ENCODE measurements around the gene TRIP13. TPM values are rescaled to one million over a fixed set of nuclear protein-coding genes. Genes with fewer than 3 reads are reported as not detected.

TRIP13 gene
- total and polyA plus RNA-seq, 9 of the 15 experiments (the other 6 are each of a cell fraction or from before 2014, with no cell fraction given) = 24.1 to 116 (median 53.2) TPM

DNA sequence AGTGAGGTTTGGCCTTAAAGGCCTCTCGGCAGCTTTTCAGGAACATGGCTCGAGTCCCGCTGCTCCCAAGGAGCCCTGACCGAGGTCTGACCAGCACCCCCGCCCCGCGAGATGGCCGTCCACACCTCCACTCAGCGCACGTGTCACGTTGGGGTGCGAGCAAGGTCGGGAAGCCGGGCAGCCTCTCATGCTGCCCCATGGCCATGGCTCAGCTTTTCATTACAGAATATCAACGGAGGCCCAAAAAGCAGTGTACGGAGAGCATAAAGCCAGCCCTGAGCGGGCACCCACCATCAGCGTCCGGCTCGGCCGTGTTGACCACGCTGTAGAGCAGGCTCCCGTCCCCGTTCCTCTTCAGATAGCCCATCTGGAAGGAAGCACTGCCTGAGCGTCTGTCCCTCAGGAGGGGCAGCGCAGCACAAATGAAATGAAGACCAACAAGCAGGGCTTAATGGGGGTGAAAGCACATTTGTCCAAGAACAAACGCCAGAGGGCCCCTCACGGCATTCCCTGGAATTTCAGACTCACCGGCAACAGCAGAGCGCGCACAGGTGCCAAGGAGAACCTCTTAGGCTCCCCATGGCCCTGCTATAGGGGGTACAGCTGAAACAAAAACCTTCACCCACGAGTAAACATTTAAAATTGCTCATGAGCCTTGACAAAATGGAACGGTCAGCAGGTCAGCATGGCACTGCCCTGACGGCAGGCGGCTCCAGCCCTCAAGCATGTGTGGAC, 11.7 kb upstream of the TRIP13 start:
- H3K4me3 ChIP-seq = no peak overlapping the region
- in situ Hi-C loops (cut with MboI) = no loop called here
- H2AFZ ChIP-seq (ENCODE audit: low read depth, low read length) = no peak overlapping the region
- no TSS peak for BruUV-seq (replicated peaks)
- H3K9ac ChIP-seq (ENCODE audit: insufficient read depth in 1 of 2, low read depth in 2 of 2, low read length in 2 of 2) = peak overlapping the region in 1 of 2 experiments; percentile 39; a peak in 1 of 4 replicates
- no peak for DNase-seq (ENCODE audit: extremely low read depth in 1 of 4, low spot score in 3 of 4)
- no peak for FAIRE-seq
- H3K36me3 ChIP-seq (ENCODE audit: control insufficient read depth, insufficient read depth, low read length) = peaks cover 78% of the 10 kb centered on the region
- 97% methylated on average over 33 of the region's 35 CpGs for WGBS (ENCODE audit: insufficient coverage, low coverage, missing lambda C conversion rate)
- H3K27me3 ChIP-seq (ENCODE audit: control insufficient read depth in 2 of 2, insufficient read depth in 2 of 2, low read length in 2 of 2) = no peaks in the 10 kb centered on the region
- peaks cover 47% of the 10 kb centered on the region for H3K79me2 ChIP-seq (ENCODE audit: control insufficient read depth, insufficient read depth, low read length)
- peaks cover 0 to 24% of the 10 kb centered on the region in 2 experiments; a peak in 1 of 5 replicates for H3K4me1 ChIP-seq (replicated peaks in 1 of 2; ENCODE audit: control insufficient read depth in 2 of 2, insufficient read depth in 2 of 2, low read length in 2 of 2)
- peaks cover 22% of the 10 kb centered on the region for H4K20me1 ChIP-seq (replicated peaks; ENCODE audit: control insufficient read depth, insufficient read depth, low read length)
- no peaks in the 10 kb centered on the region for H3K9me3 ChIP-seq (replicated peaks; ENCODE audit: control insufficient read depth, insufficient read depth, low read depth, low read length)
- H3K9me1 ChIP-seq (ENCODE audit: control insufficient read depth, insufficient read depth, low read length) = no peaks in the 10 kb centered on the region
- H3K27ac ChIP-seq (ENCODE audit: extremely low read depth, low read depth, low read length) = no peak overlapping the region
- no peak for ATAC-seq
- ChIA-PET POLR2A (no interaction called here), CTCF (ENCODE audit: low intra/inter-chr PET ratio) (no interaction called here)
- H3K4me2 ChIP-seq (ENCODE audit: insufficient read depth, low read length) = no peak overlapping the region
- intact Hi-C loops (cut with micrococcal nuclease) = no loop called here
- TF ChIP-seq, protein P1, sequence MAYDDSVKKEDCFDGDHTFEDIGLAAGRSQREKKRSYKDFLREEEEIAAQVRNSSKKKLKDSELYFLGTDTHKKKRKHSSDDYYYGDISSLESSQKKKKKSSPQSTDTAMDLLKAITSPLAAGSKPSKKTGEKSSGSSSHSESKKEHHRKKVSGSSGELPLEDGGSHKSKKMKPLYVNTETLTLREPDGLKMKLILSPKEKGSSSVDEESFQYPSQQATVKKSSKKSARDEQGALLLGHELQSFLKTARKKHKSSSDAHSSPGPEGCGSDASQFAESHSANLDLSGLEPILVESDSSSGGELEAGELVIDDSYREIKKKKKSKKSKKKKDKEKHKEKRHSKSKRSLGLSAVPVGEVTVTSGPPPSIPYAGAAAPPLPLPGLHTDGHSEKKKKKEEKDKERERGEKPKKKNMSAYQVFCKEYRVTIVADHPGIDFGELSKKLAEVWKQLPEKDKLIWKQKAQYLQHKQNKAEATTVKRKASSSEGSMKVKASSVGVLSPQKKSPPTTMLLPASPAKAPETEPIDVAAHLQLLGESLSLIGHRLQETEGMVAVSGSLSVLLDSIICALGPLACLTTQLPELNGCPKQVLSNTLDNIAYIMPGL (CRISPR knock-in tag; IDR thresholded peaks at IDR 0.05) = no peak
- TF ChIP-seq THRB (CRISPR knock-in tag; conservative IDR thresholded peaks at IDR 0.05) = no peak
- TF ChIP-seq TAF15 (IDR thresholded peaks at IDR 0.05; ENCODE audit: low read depth, low read length) = no peak
- no peak for TF ChIP-seq ZNF79 (CRISPR knock-in tag; IDR thresholded peaks at IDR 0.05; ENCODE audit: low read depth)
- no peak for TF ChIP-seq MLX (CRISPR knock-in tag; conservative IDR thresholded peaks at IDR 0.05)
- no peak for TF ChIP-seq SPI1 (IDR thresholded peaks at IDR 0.05; ENCODE audit: borderline replicate concordance, low read depth, low read length)
- TF ChIP-seq, protein P2, sequence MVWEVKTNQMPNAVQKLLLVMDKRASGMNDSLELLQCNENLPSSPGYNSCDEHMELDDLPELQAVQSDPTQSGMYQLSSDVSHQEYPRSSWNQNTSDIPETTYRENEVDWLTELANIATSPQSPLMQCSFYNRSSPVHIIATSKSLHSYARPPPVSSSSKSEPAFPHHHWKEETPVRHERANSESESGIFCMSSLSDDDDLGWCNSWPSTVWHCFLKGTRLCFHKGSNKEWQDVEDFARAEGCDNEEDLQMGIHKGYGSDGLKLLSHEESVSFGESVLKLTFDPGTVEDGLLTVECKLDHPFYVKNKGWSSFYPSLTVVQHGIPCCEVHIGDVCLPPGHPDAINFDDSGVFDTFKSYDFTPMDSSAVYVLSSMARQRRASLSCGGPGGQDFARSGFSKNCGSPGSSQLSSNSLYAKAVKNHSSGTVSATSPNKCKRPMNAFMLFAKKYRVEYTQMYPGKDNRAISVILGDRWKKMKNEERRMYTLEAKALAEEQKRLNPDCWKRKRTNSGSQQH (CRISPR knock-in tag; IDR thresholded peaks at IDR 0.05) = no peak
- no peak for TF ChIP-seq EP400 (IDR thresholded peaks at IDR 0.05)
- TF ChIP-seq ZNF717 (CRISPR knock-in tag; IDR thresholded peaks at IDR 0.05) = no peak
- no peak for TF ChIP-seq NR2F6 (CRISPR knock-in tag; IDR thresholded peaks at IDR 0.05)
- no peak for TF ChIP-seq CCAR2 (IDR thresholded peaks at IDR 0.05; ENCODE audit: low read depth, low read length)
- TF ChIP-seq ATF2 (CRISPR knock-in tag; IDR thresholded peaks at IDR 0.05) = no peak
- TF ChIP-seq, protein P3, sequence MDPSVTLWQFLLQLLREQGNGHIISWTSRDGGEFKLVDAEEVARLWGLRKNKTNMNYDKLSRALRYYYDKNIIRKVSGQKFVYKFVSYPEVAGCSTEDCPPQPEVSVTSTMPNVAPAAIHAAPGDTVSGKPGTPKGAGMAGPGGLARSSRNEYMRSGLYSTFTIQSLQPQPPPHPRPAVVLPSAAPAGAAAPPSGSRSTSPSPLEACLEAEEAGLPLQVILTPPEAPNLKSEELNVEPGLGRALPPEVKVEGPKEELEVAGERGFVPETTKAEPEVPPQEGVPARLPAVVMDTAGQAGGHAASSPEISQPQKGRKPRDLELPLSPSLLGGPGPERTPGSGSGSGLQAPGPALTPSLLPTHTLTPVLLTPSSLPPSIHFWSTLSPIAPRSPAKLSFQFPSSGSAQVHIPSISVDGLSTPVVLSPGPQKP (CRISPR knock-in tag; IDR thresholded peaks at IDR 0.05) = no peak
- TF ChIP-seq ARNT (IDR thresholded peaks at IDR 0.05) = no peak

Data from K562 (cell line).